ACC112 (cell line): Measurements from ENCODE around the gene IL17A.

Experiments used
- H2AFZ ChIP-seq: fragments of 200-600 bp; sonication (generic); one replicate; pipeline ENCODE4 v1.6.0; 2017; ENCODE audit warnings: antibody characterized with exemption, low read length; ENCODE audit not compliant: unreplicated experiment
- H3K27ac ChIP-seq: fragments of 200-600 bp; sonication (generic); 2 replicates; pipeline ENCODE4 v1.5.1; 2014; ENCODE audit warnings: low read depth, mild to moderate bottlenecking, antibody characterized with exemption, low read length, moderate library complexity
- H3K27me3 ChIP-seq: fragments of 200-600 bp; sonication (generic); 2 replicates; pipeline ENCODE4 v1.6.1; 2014; ENCODE audit warnings: mild to moderate bottlenecking, antibody characterized with exemption, low read length, moderate library complexity, mixed read lengths; ENCODE audit not compliant: insufficient read depth
- H3K36me3 ChIP-seq: fragments of 200-600 bp; sonication (generic); 2 replicates; pipeline ENCODE4 v1.6.1; 2016; ENCODE audit warnings: mild to moderate bottlenecking, antibody characterized with exemption, low read length, moderate library complexity, mixed read lengths; ENCODE audit not compliant: insufficient read depth
- H3K4me1 ChIP-seq: fragments of 200-600 bp; sonication (generic); one replicate; pipeline ENCODE4 v1.6.1; 2016; ENCODE audit warnings: low read length, mixed read lengths; ENCODE audit not compliant: insufficient read depth, unreplicated experiment, control insufficient read depth
- H3K4me3 ChIP-seq: fragments of 200-600 bp; sonication (generic); 2 replicates; pipeline ENCODE4 v1.5.1; 2014; ENCODE audit warnings: mild to moderate bottlenecking, low read depth, low read length
- H3K79me2 ChIP-seq: fragments of 200-600 bp; sonication (generic); one replicate; pipeline ENCODE4 v1.6.0; 2016; ENCODE audit warnings: low read length; ENCODE audit not compliant: control insufficient read depth, unreplicated experiment, insufficient read depth

Gene IL17A

DNA sequence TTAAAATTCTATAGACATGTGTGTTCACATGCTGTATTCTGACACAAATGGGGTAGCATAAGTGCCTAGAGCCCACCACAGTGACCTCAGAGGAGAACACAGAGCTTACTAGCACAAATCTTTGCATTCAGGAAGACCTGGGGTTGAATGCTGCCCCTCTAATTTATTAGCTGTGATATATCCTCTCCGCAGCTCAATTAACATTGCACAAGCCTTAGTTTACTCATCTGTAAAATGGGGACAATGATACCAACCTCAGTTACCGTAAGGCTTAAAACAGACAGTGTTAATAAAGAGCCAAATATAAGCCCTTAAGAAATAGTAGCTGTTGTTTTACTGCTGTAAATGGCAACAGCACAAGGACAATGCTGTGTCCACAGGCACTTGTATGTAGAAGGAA lies 36.2 kb upstream of the IL17A start:
- Histone ChIP-seq H3K79me2 (no peaks in the 10 kb centered on the region), H2AFZ (no peak overlapping the region), H3K36me3 (no peaks in the 10 kb centered on the region), H3K27ac (no peak overlapping the region), H3K4me3 (no peak overlapping the region), H3K4me1 (no peaks in the 10 kb centered on the region), H3K27me3 (peaks cover 23% of the 10 kb centered on the region; the same call in 1 of the 2 replicates)

DNA sequence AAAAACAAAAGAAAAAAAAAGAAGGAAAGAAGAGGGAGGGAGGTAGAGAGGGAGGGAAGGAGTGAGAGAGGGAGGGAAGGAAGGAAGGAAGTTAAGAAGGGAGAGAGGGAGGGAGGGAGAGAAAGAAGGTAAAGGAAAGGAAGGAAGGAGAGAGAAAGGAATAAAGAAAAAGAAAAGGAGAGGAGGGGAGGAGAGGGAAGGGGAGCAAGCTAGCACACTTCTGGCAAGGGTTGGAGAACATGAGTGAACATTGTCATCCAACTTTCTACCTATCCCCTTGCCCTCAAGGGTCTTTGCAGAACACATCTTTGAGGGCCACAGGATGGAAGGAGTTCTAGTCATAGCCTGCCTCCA lies 34.1 kb upstream of the IL17A start:
- Histone ChIP-seq H3K79me2 (no peaks in the 10 kb centered on the region), H3K27ac (no peak overlapping the region), H2AFZ (no peak overlapping the region), H3K36me3 (no peaks in the 10 kb centered on the region), H3K4me1 (no peaks in the 10 kb centered on the region), H3K27me3 (peaks cover 15% of the 10 kb centered on the region; the same call in 1 of the 2 replicates), H3K4me3 (no peak overlapping the region)

- H2AFZ ChIP-seq: no peak overlapping the region
- no peaks in the 10 kb centered on the region for H3K79me2 ChIP-seq
- peaks cover 3% of the 10 kb centered on the region for H3K4me1 ChIP-seq
- H3K27ac ChIP-seq: no peak overlapping the region
- peaks cover 9% of the 10 kb centered on the region; the same call in 1 of the 2 replicates for H3K27me3 ChIP-seq
- H3K4me3 ChIP-seq: no peak overlapping the region
- no peaks in the 10 kb centered on the region for H3K36me3 ChIP-seq
Observed at GRCh38 chr6:52152711-52153160, 33.4 kb upstream of the IL17A start.

DNA sequence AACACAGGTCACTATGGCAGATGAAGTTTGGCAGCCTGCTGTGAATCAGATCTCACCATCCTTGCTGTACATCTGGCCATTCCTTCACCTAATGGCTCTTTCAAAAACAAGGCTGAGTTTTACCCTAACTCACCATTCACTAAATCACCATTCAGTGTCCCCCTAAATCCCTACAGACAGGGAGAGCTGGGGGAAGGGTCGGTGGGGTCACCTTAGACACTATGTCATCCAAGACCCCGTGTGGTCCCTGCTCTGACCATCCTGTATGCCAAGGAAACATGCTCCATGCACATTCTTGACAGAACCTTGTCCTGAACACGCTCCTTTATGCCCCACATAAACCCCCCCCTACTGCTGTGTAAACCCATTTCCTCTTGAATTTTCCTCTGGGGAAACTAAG lies 31.8 kb upstream of the IL17A start:
- Histone ChIP-seq H3K27me3 (peaks cover 16% of the 10 kb centered on the region; the same call in 1 of the 2 replicates), H3K79me2 (no peaks in the 10 kb centered on the region), H2AFZ (no peak overlapping the region), H3K4me1 (peaks cover 3% of the 10 kb centered on the region), H3K4me3 (no peak overlapping the region), H3K27ac (no peak overlapping the region), H3K36me3 (no peaks in the 10 kb centered on the region)

- no peak overlapping the region for H3K27ac ChIP-seq
- H2AFZ ChIP-seq: no peak overlapping the region
- H3K36me3 ChIP-seq: no peaks in the 10 kb centered on the region
- peaks cover 3% of the 10 kb centered on the region for H3K4me1 ChIP-seq
- no peak overlapping the region for H3K4me3 ChIP-seq
- H3K27me3 ChIP-seq: peaks cover 23% of the 10 kb centered on the region; the same call in 1 of the 2 replicates
- no peaks in the 10 kb centered on the region for H3K79me2 ChIP-seq
Observed at GRCh38 chr6:52155791-52156576, 30.2 kb upstream of the IL17A start.

GRCh38 chr6:52157301-52157941 lies 28.8 kb upstream of the IL17A start:
- Histone ChIP-seq H3K27me3 (peaks cover 29% of the 10 kb centered on the region; the same call in 1 of the 2 replicates), H3K36me3 (no peaks in the 10 kb centered on the region), H2AFZ (no peak overlapping the region), H3K4me3 (no peak overlapping the region), H3K4me1 (peaks cover 3% of the 10 kb centered on the region), H3K79me2 (no peaks in the 10 kb centered on the region), H3K27ac (no peak overlapping the region)

GRCh38 chr6:52160472-52161104 lies 25.6 kb upstream of the IL17A start:
- H3K4me1 ChIP-seq: peaks cover 3% of the 10 kb centered on the region
- no peak overlapping the region for H3K27ac ChIP-seq
- no peak overlapping the region for H2AFZ ChIP-seq
- H3K4me3 ChIP-seq: no peak overlapping the region
- H3K79me2 ChIP-seq: no peaks in the 10 kb centered on the region
- H3K27me3 ChIP-seq: peaks cover 26% of the 10 kb centered on the region
- no peaks in the 10 kb centered on the region for H3K36me3 ChIP-seq

DNA sequence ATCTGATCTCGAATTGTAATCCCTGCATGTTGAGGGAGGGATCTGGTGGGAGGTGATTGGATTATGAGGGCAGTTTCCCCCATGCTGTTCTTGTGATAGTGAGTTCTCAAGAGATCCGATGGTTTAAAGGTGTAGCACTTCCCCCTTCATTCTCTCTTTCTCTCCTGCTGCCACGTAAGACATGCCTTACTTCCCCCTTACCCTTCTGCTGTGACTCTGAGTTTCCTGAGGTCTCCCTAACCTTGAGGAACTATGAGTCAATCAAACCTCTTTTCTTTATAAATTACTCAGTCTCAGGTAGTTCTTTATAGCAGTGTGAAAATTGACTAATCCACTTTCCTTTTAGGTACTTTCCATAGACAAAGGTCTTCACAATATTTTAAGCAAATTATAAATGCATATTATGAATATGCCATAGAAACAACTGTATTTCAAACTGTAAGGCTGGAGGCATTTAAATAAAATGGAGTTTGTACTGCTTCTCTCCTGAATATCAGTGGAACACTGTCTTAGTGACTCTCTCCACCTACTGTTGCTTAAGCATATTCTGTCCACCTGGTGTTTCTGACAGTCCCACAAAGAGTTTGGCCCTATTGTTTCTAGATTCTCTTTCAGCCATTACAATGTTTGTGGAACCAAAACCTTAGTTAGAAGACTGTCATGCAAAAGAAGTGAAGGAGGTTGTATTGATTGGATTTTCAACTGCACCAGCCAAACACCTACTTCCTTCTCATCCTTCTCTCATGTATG lies 24.3 kb upstream of the IL17A start:
- Histone ChIP-seq H3K4me1 (peaks cover 3% of the 10 kb centered on the region), H3K79me2 (no peaks in the 10 kb centered on the region), H3K36me3 (no peaks in the 10 kb centered on the region), H3K27me3 (peaks cover 30% of the 10 kb centered on the region), H2AFZ (no peak overlapping the region), H3K4me3 (no peak overlapping the region), H3K27ac (no peak overlapping the region)

- no peaks in the 10 kb centered on the region for H3K79me2 ChIP-seq
- H3K4me1 ChIP-seq: no peaks in the 10 kb centered on the region
- H3K36me3 ChIP-seq: no peaks in the 10 kb centered on the region
- no peak overlapping the region for H3K27ac ChIP-seq
- peaks cover 34% of the 10 kb centered on the region for H3K27me3 ChIP-seq
- H3K4me3 ChIP-seq: no peak overlapping the region
- no peak overlapping the region for H2AFZ ChIP-seq
Observed at GRCh38 chr6:52162940-52163908, 23.0 kb upstream of the IL17A start.
